G401.6 (cell line): Measurements from ENCODE around the gene BOK.
"Not testable (repeated sequence)": the region's sequence is repeated elsewhere in the genome, so short reads cannot be mapped to it uniquely, and the experiment has no call there.

Experiments
- FAIRE-seq: peaks from 2 replicates; lab custom pipeline; 2012; peaks lifted over from hg19 to GRCh38; lab: Jason Lieb, UNC

The BOK gene

GRCh38 chr2:241558532-241559322 is at the start of gene BOK:
Gene BOK (plus strand): TSS chr2:241558745. CDS start chr2:241559484, 739 bp downstream.
- no peak for FAIRE-seq

- no peak for FAIRE-seq
These were observed 49.3 kb upstream of the BOK start for GRCh38 chr2:241509155-241509784.

GRCh38 chr2:241511091-241511741 is 47.3 kb upstream of the BOK start:
- FAIRE-seq = no peak

GRCh38 chr2:241514553-241514952 is 44.0 kb upstream of the BOK start:
- no peak for FAIRE-seq

GRCh38 chr2:241514986-241515737 is 43.4 kb upstream of the BOK start:
- no peak for FAIRE-seq

- FAIRE-seq = no peak
These were observed 42.0 kb upstream of the BOK start for GRCh38 chr2:241516520-241516965.

- no peak for FAIRE-seq
These were observed 41.2 kb upstream of the BOK start for GRCh38 chr2:241517297-241517696.

GRCh38 chr2:241519669-241520068 is 38.9 kb upstream of the BOK start:
- FAIRE-seq = no peak

GRCh38 chr2:241522477-241522876 is 36.1 kb upstream of the BOK start:
- FAIRE-seq = no peak

- not testable (repeated sequence) for FAIRE-seq
These were observed 32.4 kb upstream of the BOK start for GRCh38 chr2:241525818-241526780.

GRCh38 chr2:241530571-241530970 is 28.0 kb upstream of the BOK start:
- FAIRE-seq = no peak

GRCh38 chr2:241531161-241531722 is 27.3 kb upstream of the BOK start:
- FAIRE-seq = no peak

- FAIRE-seq = no peak
These were observed 26.4 kb upstream of the BOK start for GRCh38 chr2:241532168-241532567.

GRCh38 chr2:241532733-241533601 is 25.6 kb upstream of the BOK start:
- FAIRE-seq = no peak

- FAIRE-seq = no peak
These were observed 24.3 kb upstream of the BOK start for GRCh38 chr2:241534293-241534692.

GRCh38 chr2:241534701-241535375 is 23.7 kb upstream of the BOK start:
- FAIRE-seq = no peak

GRCh38 chr2:241535871-241536655 is 22.5 kb upstream of the BOK start:
- FAIRE-seq = no peak

GRCh38 chr2:241538838-241539615 is 19.5 kb upstream of the BOK start:
- FAIRE-seq = no peak
